Osteoblast (primary cell): Measurements from ENCODE around the gene ZFYVE9. TPM values are rescaled to one million over a fixed set of nuclear protein-coding genes. Genes with fewer than 3 reads are reported as not detected.

ENCODE experiments used
- DNase-seq: peaks from one replicate; pipeline ENCODE4 v3.0.0; 2011; ENCODE audit warnings: low spot score, mixed read lengths; ENCODE audit not compliant: insufficient read length; ENCODE audit errors: missing footprints
- H2AFZ ChIP-seq: 2 replicates; pipeline ENCODE4 v1.6.0; 2011; ENCODE audit warnings: mild to moderate bottlenecking, low read length
- H3K27ac ChIP-seq: 2 replicates; pipeline ENCODE4 v1.5.1; 2011; ENCODE audit warnings: mild to moderate bottlenecking, low read depth, low read length, moderate library complexity
- H3K27me3 ChIP-seq: 2 replicates; pipeline ENCODE4 v1.6.0; 2012; ENCODE audit warnings: mild to moderate bottlenecking, control low read depth, inconsistent platforms, low read length, moderate library complexity; ENCODE audit not compliant: insufficient read depth
- H3K36me3 ChIP-seq: 2 replicates; pipeline ENCODE4 v1.5.1; 2011; ENCODE audit warnings: mild to moderate bottlenecking, low read length, control low read depth, moderate library complexity; ENCODE audit not compliant: insufficient read depth
- H3K4me1 ChIP-seq: 2 replicates; pipeline ENCODE4 v1.5.1; 2011; ENCODE audit warnings: mild to moderate bottlenecking, low read length, control low read depth, moderate library complexity; ENCODE audit not compliant: insufficient read depth
- H3K4me2 ChIP-seq: 2 replicates; pipeline ENCODE4 v1.6.0; 2011; ENCODE audit warnings: mild to moderate bottlenecking, low read length; ENCODE audit not compliant: insufficient read depth
- H3K4me3 ChIP-seq: fragments of 200-600 bp; sonication (generic); 3 replicates; pipeline ENCODE4 v1.5.1; 2012; ENCODE audit warnings: mild to moderate bottlenecking, low read length, inconsistent platforms; ENCODE audit not compliant: insufficient read depth
- H3K79me2 ChIP-seq: 2 replicates; pipeline ENCODE4 v1.6.0; 2012; ENCODE audit warnings: mild to moderate bottlenecking, low read length, control low read depth, inconsistent platforms; ENCODE audit not compliant: insufficient read depth
- H3K9me3 ChIP-seq: 2 replicates; pipeline ENCODE4 v1.5.1; 2011; ENCODE audit warnings: low read depth, low read length, control low read depth
- H4K20me1 ChIP-seq: 2 replicates; pipeline ENCODE4 v1.6.0; 2012; ENCODE audit warnings: mild to moderate bottlenecking, low read length, control low read depth; ENCODE audit not compliant: insufficient read depth
- CTCF ChIP-seq: IDR thresholded peaks from 2 replicates; pipeline ENCODE4 v1.5.1; 2011; ENCODE audit warnings: mild to moderate bottlenecking, low read depth, low read length, moderate library complexity; ENCODE audit errors: extremely low read depth
- total RNA-seq: library from RNA; depleted of rRNA; stranded (reverse); fragments of >200 nt; gene quantifications from 2 replicates; pipeline ENCODE4 v1.2.3, GENCODE V29; 2012

ZFYVE9 gene
- total RNA-seq, 1 donor, result 38.0 TPM

- Histone ChIP-seq H3K79me2 (no peaks in the 10 kb centered on the region), H2AFZ (no peak overlapping the region), H3K4me1 (no peaks in the 10 kb centered on the region), H3K9me3 (no peaks in the 10 kb centered on the region), H3K4me3 (no peak overlapping the region), H3K27ac (no peak overlapping the region), H3K4me2 (no peak overlapping the region), H4K20me1 (no peaks in the 10 kb centered on the region), H3K36me3 (no peaks in the 10 kb centered on the region), H3K27me3 (peaks cover 2% of the 10 kb centered on the region)
- peak; percentile 89 for TF ChIP-seq CTCF
- DNase-seq, result no peak
Observed at GRCh38 chr1:52127181-52128180, 14.4 kb upstream of the ZFYVE9 start.

- Histone ChIP-seq H4K20me1 (peaks cover 4% of the 10 kb centered on the region), H3K36me3 (no peaks in the 10 kb centered on the region), H3K9me3 (no peaks in the 10 kb centered on the region), H3K27ac (peak overlapping the region; percentile 78), H3K79me2 (peaks cover 27% of the 10 kb centered on the region), H2AFZ (peak overlapping the region; percentile 49), H3K4me1 (peaks cover 26% of the 10 kb centered on the region), H3K4me2 (peak overlapping the region; percentile 45), H3K4me3 (peak overlapping the region; percentile 10), H3K27me3 (no peaks in the 10 kb centered on the region)
- TF ChIP-seq CTCF, result no peak
- peak; percentile 93 for DNase-seq
Observed at GRCh38 chr1:52139817-52140540, 1.9 kb upstream of the ZFYVE9 start.

GRCh38 chr1:52140633-52141512 is 1.0 kb upstream of the ZFYVE9 start:
- no peaks in the 10 kb centered on the region for H3K36me3 ChIP-seq
- H3K27ac ChIP-seq, result peak overlapping the region; percentile 77
- TF ChIP-seq CTCF, result no peak
- peak overlapping the region; percentile 88 for H3K4me3 ChIP-seq
- no peaks in the 10 kb centered on the region for H3K27me3 ChIP-seq
- H3K4me1 ChIP-seq, result peaks cover 26% of the 10 kb centered on the region
- no peaks in the 10 kb centered on the region for H3K9me3 ChIP-seq
- DNase-seq, result peak; percentile 9
- H3K79me2 ChIP-seq, result peaks cover 36% of the 10 kb centered on the region
- H3K4me2 ChIP-seq, result peak overlapping the region; percentile 85
- peaks cover 6% of the 10 kb centered on the region for H4K20me1 ChIP-seq
- H2AFZ ChIP-seq, result peak overlapping the region; percentile 97
